Measurements from ENCODE around the gene NBAS.

NBAS gene

GRCh38 chr2:15471606-15472005 lies 89.5 kb downstream of the NBAS start:
- Histone ChIP-seq H3K4me3 (ENCODE audit: low read length) (no peak overlapping the region), H3K79me2 (ENCODE audit: low read length) (no peaks in the 10 kb centered on the region), H3K27ac (ENCODE audit: low read length) (no peak overlapping the region), H3K4me2 (ENCODE audit: low read length) (no peak overlapping the region), H3K9me3 (ENCODE audit: insufficient read depth, low read length) (no peaks in the 10 kb centered on the region), H3K27me3 (ENCODE audit: low read depth, low read length) (no peaks in the 10 kb centered on the region), H3K36me3 (replicated peaks; ENCODE audit: low read depth, low read length) (peaks cover 22% of the 10 kb centered on the region), H4K20me1 (ENCODE audit: insufficient read depth, low read length) (no peaks in the 10 kb centered on the region), H2AFZ (ENCODE audit: low read depth, low read length) (no peak overlapping the region), H3K4me1 (ENCODE audit: low read length) (no peaks in the 10 kb centered on the region), H3K9ac (ENCODE audit: low read length) (no peak overlapping the region)
- TF ChIP-seq CTCF (IDR thresholded peaks at IDR 0.05; ENCODE audit: low read depth, low read length) (no peak), EZH2phosphoT487 (IDR thresholded peaks at IDR 0.05; ENCODE audit: low read depth) (no peak)

- Histone ChIP-seq H3K4me2 (ENCODE audit: low read length) (no peak overlapping the region), H3K4me1 (ENCODE audit: low read length) (no peaks in the 10 kb centered on the region), H3K79me2 (ENCODE audit: low read length) (no peaks in the 10 kb centered on the region), H3K9ac (ENCODE audit: low read length) (no peak overlapping the region), H2AFZ (ENCODE audit: low read depth, low read length) (no peak overlapping the region), H3K27ac (ENCODE audit: low read length) (no peak overlapping the region), H3K36me3 (replicated peaks; ENCODE audit: low read depth, low read length) (peaks cover 7% of the 10 kb centered on the region), H3K9me3 (ENCODE audit: insufficient read depth, low read length) (no peaks in the 10 kb centered on the region), H4K20me1 (ENCODE audit: insufficient read depth, low read length) (no peaks in the 10 kb centered on the region), H3K4me3 (ENCODE audit: low read length) (no peak overlapping the region), H3K27me3 (ENCODE audit: low read depth, low read length) (no peaks in the 10 kb centered on the region)
- TF ChIP-seq CTCF (IDR thresholded peaks at IDR 0.05; ENCODE audit: low read depth, low read length) = no peak
- no peak for TF ChIP-seq EZH2phosphoT487 (IDR thresholded peaks at IDR 0.05; ENCODE audit: low read depth)
Measured at GRCh38 chr2:15460112-15460620, 101.0 kb downstream of the NBAS start.

- H3K4me2 ChIP-seq (ENCODE audit: low read length) = no peak overlapping the region
- peaks cover 3% of the 10 kb centered on the region for H3K36me3 ChIP-seq (replicated peaks; ENCODE audit: low read depth, low read length)
Measured at GRCh38 chr2:15458277-15458676, 102.9 kb downstream of the NBAS start.

GRCh38 chr2:15457868-15458267 lies 103.3 kb downstream of the NBAS start:
- Histone ChIP-seq H3K27ac (ENCODE audit: low read length) (no peak overlapping the region), H3K4me3 (ENCODE audit: low read length) (no peak overlapping the region), H3K4me1 (ENCODE audit: low read length) (no peaks in the 10 kb centered on the region), H4K20me1 (ENCODE audit: insufficient read depth, low read length) (no peaks in the 10 kb centered on the region), H3K79me2 (ENCODE audit: low read length) (no peaks in the 10 kb centered on the region), H3K9me3 (ENCODE audit: insufficient read depth, low read length) (no peaks in the 10 kb centered on the region), H2AFZ (ENCODE audit: low read depth, low read length) (no peak overlapping the region), H3K4me2 (ENCODE audit: low read length) (no peak overlapping the region), H3K9ac (ENCODE audit: low read length) (no peak overlapping the region), H3K36me3 (replicated peaks; ENCODE audit: low read depth, low read length) (peaks cover 4% of the 10 kb centered on the region), H3K27me3 (ENCODE audit: low read depth, low read length) (no peaks in the 10 kb centered on the region)
- TF ChIP-seq CTCF (IDR thresholded peaks at IDR 0.05; ENCODE audit: low read depth, low read length) = no peak
- no peak for TF ChIP-seq EZH2phosphoT487 (IDR thresholded peaks at IDR 0.05; ENCODE audit: low read depth)

More at GRCh38 chr2:15458277-15458676, 102.9 kb downstream of the NBAS start:
- H4K20me1 ChIP-seq (ENCODE audit: insufficient read depth, low read length) = no peaks in the 10 kb centered on the region
- no peak overlapping the region for H3K9ac ChIP-seq (ENCODE audit: low read length)
- no peak overlapping the region for H3K27ac ChIP-seq (ENCODE audit: low read length)
- no peaks in the 10 kb centered on the region for H3K79me2 ChIP-seq (ENCODE audit: low read length)
- H3K4me3 ChIP-seq (ENCODE audit: low read length) = no peak overlapping the region
- no peaks in the 10 kb centered on the region for H3K9me3 ChIP-seq (ENCODE audit: insufficient read depth, low read length)
- TF ChIP-seq CTCF (IDR thresholded peaks at IDR 0.05; ENCODE audit: low read depth, low read length) = no peak
- TF ChIP-seq EZH2phosphoT487 (IDR thresholded peaks at IDR 0.05; ENCODE audit: low read depth) = no peak
- H3K27me3 ChIP-seq (ENCODE audit: low read depth, low read length) = no peaks in the 10 kb centered on the region
- no peaks in the 10 kb centered on the region for H3K4me1 ChIP-seq (ENCODE audit: low read length)
- H2AFZ ChIP-seq (ENCODE audit: low read depth, low read length) = no peak overlapping the region
